HEK293T (cell line): ENCODE results near the gene LPCAT4.

Source experiments
- BHLHE40 ChIP-seq: fragments of 450-650 bp; IDR thresholded peaks from 2 replicates; pipeline ENCODE4 v1.6.1; 2016; ENCODE audit warnings: mild to moderate bottlenecking, moderate library complexity, borderline replicate concordance
- CTBP1 ChIP-seq: fragments of 450-650 bp; IDR thresholded peaks from 2 replicates; pipeline ENCODE4 v1.6.1; 2016; ENCODE audit warnings: borderline replicate concordance
- ELF4 ChIP-seq: fragments of 450-650 bp; IDR thresholded peaks from 2 replicates; pipeline ENCODE4 v1.6.1; 2017; ENCODE audit warnings: antibody characterized with exemption
- FOXA1 ChIP-seq: fragments of 450-650 bp; IDR thresholded peaks from 2 replicates; pipeline ENCODE4 v1.6.1; 2016; ENCODE audit warnings: mild to moderate bottlenecking
- FOXK2 ChIP-seq: fragments of 450-650 bp; IDR thresholded peaks from 2 replicates; pipeline ENCODE4 v1.6.1; 2016; ENCODE audit warnings: mild to moderate bottlenecking
- NFRKB ChIP-seq: fragments of 450-650 bp; IDR thresholded peaks from 2 replicates; pipeline ENCODE4 v1.6.1; 2016; ENCODE audit warnings: mild to moderate bottlenecking, moderate library complexity
- SP1 ChIP-seq: fragments of 450-650 bp; IDR thresholded peaks from 2 replicates; pipeline ENCODE4 v1.6.1; 2017
- SUZ12 ChIP-seq: fragments of 450-650 bp; IDR thresholded peaks from 2 replicates; pipeline ENCODE4 v1.6.1; 2016; ENCODE audit warnings: mild to moderate bottlenecking

GRCh38 chr15:34336231-34336990, 30.6 kb downstream of the LPCAT4 start:
- TF ChIP-seq SP1 (no peak), FOXK2 (no peak), SUZ12 (no peak), BHLHE40 (no peak), NFRKB (no peak), ELF4 (no peak), FOXA1 (no peak), CTBP1 (no peak)
